HepG2 (cell line): Measurements from ENCODE around the gene THUMPD1. TPM values are rescaled to one million over a fixed set of nuclear protein-coding genes. Genes with fewer than 3 reads are reported as not detected.

ENCODE experiments used
- CSRNP2 ChIP-seq: sonication (generic); formaldehyde crosslinking; conservative IDR thresholded peaks from 2 replicates; pipeline ENCODE4 v1.8.0; 2022; ENCODE audit warnings: low read depth, missing genetic modification reagents
- ELF3 ChIP-seq: IDR thresholded peaks from 2 replicates; pipeline ENCODE4 v1.6.1; 2016; ENCODE audit warnings: missing genetic modification reagents, missing compliant biosample characterization
- GTF3A ChIP-seq: sonication (generic); formaldehyde crosslinking; conservative IDR thresholded peaks from 2 replicates; pipeline ENCODE4 v1.4.0; 2020; ENCODE audit warnings: mild to moderate bottlenecking, missing genetic modification reagents
- HBP1 ChIP-seq: IDR thresholded peaks from 2 replicates; pipeline ENCODE4 v1.6.1; 2016; ENCODE audit warnings: low read depth, control low read depth
- MEIS2 ChIP-seq: sonication (generic); formaldehyde crosslinking; IDR thresholded peaks from 2 replicates; pipeline ENCODE4 v1.9.0; 2021; ENCODE audit warnings: mild to moderate bottlenecking, missing genetic modification reagents
- POLR2AphosphoS5 ChIP-seq: IDR thresholded peaks from 2 replicates; pipeline ENCODE4 v1.6.1; 2012; ENCODE audit warnings: low read depth, low read length
- RAD51 ChIP-seq: fragments of 450-650 bp; IDR thresholded peaks from 2 replicates; pipeline ENCODE4 v1.6.1; 2016; ENCODE audit warnings: borderline replicate concordance
- RARA ChIP-seq: IDR thresholded peaks from 2 replicates; pipeline ENCODE4 v1.6.1; 2016; ENCODE audit warnings: missing genetic modification reagents, missing compliant biosample characterization
- SKI ChIP-seq: fragments of 450-650 bp; IDR thresholded peaks from one replicate; pipeline ENCODE4 v1.6.1; 2018; ENCODE audit warnings: mild to moderate bottlenecking; ENCODE audit not compliant: partially characterized antibody
- SP4 ChIP-seq: sonication (generic); formaldehyde crosslinking; IDR thresholded peaks from 2 replicates; pipeline ENCODE4 v1.8.1; 2023; ENCODE audit warnings: mild to moderate bottlenecking, missing genetic modification reagents
- SP5 ChIP-seq: IDR thresholded peaks from 2 replicates; pipeline ENCODE4 v1.6.1; 2016; ENCODE audit warnings: low read depth, borderline replicate concordance
- SRSF1 ChIP-seq: fragments of 200-400 bp; formaldehyde crosslinking; optimal IDR thresholded peaks from 2 replicates; pipeline ENCODE3; 2017; ENCODE audit warnings: mild to moderate bottlenecking, low read depth, low read length, moderate library complexity
- SRY ChIP-seq: sonication (generic); formaldehyde crosslinking; IDR thresholded peaks from 2 replicates; pipeline ENCODE4 v1.8.0; 2022; ENCODE audit warnings: mild to moderate bottlenecking, missing genetic modification reagents
- TBX2 ChIP-seq: sonication (generic); formaldehyde crosslinking; IDR thresholded peaks from 2 replicates; pipeline ENCODE4 v1.5.0; 2020; ENCODE audit warnings: missing genetic modification reagents, mild to moderate bottlenecking, borderline replicate concordance
- YEATS2 ChIP-seq: sonication (generic); formaldehyde crosslinking; IDR thresholded peaks from 2 replicates; pipeline ENCODE4 v1.4.0; 2020; ENCODE audit warnings: missing genetic modification reagents, borderline replicate concordance
- ZFP82 ChIP-seq: sonication (generic); formaldehyde crosslinking; IDR thresholded peaks from 2 replicates; pipeline ENCODE4 v1.5.1; 2020; ENCODE audit warnings: mild to moderate bottlenecking, missing genetic modification reagents, borderline replicate concordance
- ZIK1 ChIP-seq: sonication (generic); formaldehyde crosslinking; IDR thresholded peaks from 2 replicates; pipeline ENCODE4 v1.5.0; 2020; ENCODE audit warnings: mild to moderate bottlenecking, low read depth, missing genetic modification reagents, borderline replicate concordance
- ZNF263 ChIP-seq: sonication (generic); formaldehyde crosslinking; IDR thresholded peaks from 2 replicates; pipeline ENCODE4 v1.4.0; 2020; ENCODE audit warnings: missing genetic modification reagents
- ZNF572 ChIP-seq: sonication (generic); formaldehyde crosslinking; IDR thresholded peaks from 2 replicates; pipeline ENCODE4 v1.5.1; 2020; ENCODE audit warnings: mild to moderate bottlenecking, missing genetic modification reagents
- ZNF781 ChIP-seq: sonication (generic); formaldehyde crosslinking; IDR thresholded peaks from 2 replicates; pipeline ENCODE4 v1.5.1; 2020; ENCODE audit warnings: borderline replicate concordance, mild to moderate bottlenecking, missing genetic modification reagents; ENCODE audit errors: not compliant biosample characterization
- polyA plus RNA-seq, 8 experiments: library from polyadenylated mRNA; depleted of rRNA in 3 of 8; stranded (reverse) in 7 of 8; unstranded in 1 of 8; fragments of >200 nt; fragmentation: Illumina TruSeq in 4 of 8; extraction: Trizol in 4 of 8; gene quantifications; 2 replicates each; pipeline versions ENCODE4 v1.2.1 to v1.2.3, GENCODE V29; 2011 to 2016; ENCODE audit warnings: low read depth in 4 of 8, missing spikeins in 1 of 8, mixed read lengths in 1 of 8; ENCODE audit not compliant: insufficient read depth in 1 of 8
- total RNA-seq, 5 experiments: library from RNA; depleted of rRNA; stranded (reverse); fragments of >200 nt; fragmentation: Illumina TruSeq; extraction: Trizol; gene quantifications; 2 replicates each; pipeline ENCODE4 v1.2.3, GENCODE V29; 2016; ENCODE audit warnings: low read depth in 1 of 5
- TF ChIP-seq, protein P1 (sequence below): sonication (generic); formaldehyde crosslinking; IDR thresholded peaks from 2 replicates; pipeline ENCODE4 v1.4.0; 2020; ENCODE audit warnings: missing genetic modification reagents, borderline replicate concordance
- TF ChIP-seq, protein P2 (sequence below): IDR thresholded peaks from 2 replicates; pipeline ENCODE4 v1.6.1; 2016; ENCODE audit warnings: mild to moderate bottlenecking

Gene THUMPD1
- total and polyA plus RNA-seq, 2 of the 13 experiments (the other 11 are each of a cell fraction or from before 2014, with no cell fraction given), result 22.7 to 69.1 TPM

GRCh38 chr16:20763461-20764232 lies 22.0 kb upstream of the THUMPD1 start, which contains the start of gene ACSM3 (continued):
- TF ChIP-seq, protein P1, sequence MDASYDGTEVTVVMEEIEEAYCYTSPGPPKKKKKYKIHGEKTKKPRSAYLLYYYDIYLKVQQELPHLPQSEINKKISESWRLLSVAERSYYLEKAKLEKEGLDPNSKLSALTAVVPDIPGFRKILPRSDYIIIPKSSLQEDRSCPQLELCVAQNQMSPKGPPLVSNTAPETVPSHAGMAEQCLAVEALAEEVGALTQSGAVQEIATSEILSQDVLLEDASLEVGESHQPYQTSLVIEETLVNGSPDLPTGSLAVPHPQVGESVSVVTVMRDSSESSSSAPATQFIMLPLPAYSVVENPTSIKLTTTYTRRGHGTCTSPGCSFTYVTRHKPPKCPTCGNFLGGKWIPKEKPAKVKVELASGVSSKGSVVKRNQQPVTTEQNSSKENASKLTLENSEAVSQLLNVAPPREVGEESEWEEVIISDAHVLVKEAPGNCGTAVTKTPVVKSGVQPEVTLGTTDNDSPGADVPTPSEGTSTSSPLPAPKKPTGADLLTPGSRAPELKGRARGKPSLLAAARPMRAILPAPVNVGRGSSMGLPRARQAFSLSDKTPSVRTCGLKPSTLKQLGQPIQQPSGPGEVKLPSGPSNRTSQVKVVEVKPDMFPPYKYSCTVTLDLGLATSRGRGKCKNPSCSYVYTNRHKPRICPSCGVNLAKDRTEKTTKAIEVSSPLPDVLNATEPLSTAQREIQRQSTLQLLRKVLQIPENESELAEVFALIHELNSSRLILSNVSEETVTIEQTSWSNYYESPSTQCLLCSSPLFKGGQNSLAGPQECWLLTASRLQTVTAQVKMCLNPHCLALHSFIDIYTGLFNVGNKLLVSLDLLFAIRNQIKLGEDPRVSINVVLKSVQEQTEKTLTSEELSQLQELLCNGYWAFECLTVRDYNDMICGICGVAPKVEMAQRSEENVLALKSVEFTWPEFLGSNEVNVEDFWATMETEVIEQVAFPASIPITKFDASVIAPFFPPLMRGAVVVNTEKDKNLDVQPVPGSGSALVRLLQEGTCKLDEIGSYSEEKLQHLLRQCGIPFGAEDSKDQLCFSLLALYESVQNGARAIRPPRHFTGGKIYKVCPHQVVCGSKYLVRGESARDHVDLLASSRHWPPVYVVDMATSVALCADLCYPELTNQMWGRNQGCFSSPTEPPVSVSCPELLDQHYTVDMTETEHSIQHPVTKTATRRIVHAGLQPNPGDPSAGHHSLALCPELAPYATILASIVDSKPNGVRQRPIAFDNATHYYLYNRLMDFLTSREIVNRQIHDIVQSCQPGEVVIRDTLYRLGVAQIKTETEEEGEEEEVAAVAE (CRISPR knock-in tag), result peak; percentile 63; the same call in 1 of the 2 replicates
- TF ChIP-seq ZIK1 (CRISPR knock-in tag) (no peak), CSRNP2 (no peak), SRSF1 (no peak), MEIS2 (no peak), RARA (CRISPR knock-in tag) (no peak), SKI (no peak), POLR2AphosphoS5 (peak; percentile 84), SP5 (CRISPR knock-in tag) (peak; percentile 81), GTF3A (no peak), ZNF572 (CRISPR knock-in tag) (no peak), SRY (CRISPR knock-in tag) (no peak), HBP1 (CRISPR knock-in tag) (0 out of 2 replicates have a peak, but pooled peaks have one; percentile 56), RAD51 (no peak), TBX2 (CRISPR knock-in tag) (peak; percentile 51; the same call in 1 of the 2 replicates), ZFP82 (no peak), YEATS2 (CRISPR knock-in tag) (no peak), ZNF781 (CRISPR knock-in tag) (peak; percentile 10), ZNF263 (CRISPR knock-in tag) (peak; percentile 82), ELF3 (peak; percentile 41; the same call in 1 of the 2 replicates), SP4 (no peak)
- TF ChIP-seq, protein P2, sequence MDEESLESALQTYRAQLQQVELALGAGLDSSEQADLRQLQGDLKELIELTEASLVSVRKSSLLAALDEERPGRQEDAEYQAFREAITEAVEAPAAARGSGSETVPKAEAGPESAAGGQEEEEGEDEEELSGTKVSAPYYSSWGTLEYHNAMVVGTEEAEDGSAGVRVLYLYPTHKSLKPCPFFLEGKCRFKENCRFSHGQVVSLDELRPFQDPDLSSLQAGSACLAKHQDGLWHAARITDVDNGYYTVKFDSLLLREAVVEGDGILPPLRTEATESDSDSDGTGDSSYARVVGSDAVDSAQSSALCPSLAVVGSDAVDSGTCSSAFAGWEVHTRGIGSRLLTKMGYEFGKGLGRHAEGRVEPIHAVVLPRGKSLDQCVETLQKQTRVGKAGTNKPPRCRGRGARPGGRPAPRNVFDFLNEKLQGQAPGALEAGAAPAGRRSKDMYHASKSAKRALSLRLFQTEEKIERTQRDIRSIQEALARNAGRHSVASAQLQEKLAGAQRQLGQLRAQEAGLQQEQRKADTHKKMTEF (CRISPR knock-in tag), result peak; percentile 26; the same call in 1 of the 2 replicates
